Mononuclear cell (primary cell): ENCODE data around the gene GPX7. TPM values are rescaled to one million over a fixed set of nuclear protein-coding genes. Genes with fewer than 3 reads are reported as not detected.

Experiments used
- H3K27me3 ChIP-seq: 2 replicates; pipeline ENCODE4 v1.6.0; 2011; ENCODE audit warnings: low read length, control low read depth; ENCODE audit not compliant: insufficient read depth
- H3K4me1 ChIP-seq: 2 replicates; pipeline ENCODE4 v1.5.1; 2011; ENCODE audit warnings: mild to moderate bottlenecking, low read length, control low read depth; ENCODE audit not compliant: insufficient read depth
- H3K4me3 ChIP-seq: 2 replicates; pipeline ENCODE4 v1.5.1; 2011; ENCODE audit warnings: mild to moderate bottlenecking, low read length, moderate library complexity
- H3K9me3 ChIP-seq: 2 replicates; pipeline ENCODE4 v1.5.1; 2011; ENCODE audit warnings: low read depth, mild to moderate bottlenecking, control low read depth, low read length
- total RNA-seq: library from RNA; depleted of rRNA; stranded (reverse); fragments of >200 nt; gene quantifications from one replicate; pipeline ENCODE4 v1.2.3, GENCODE V29; 2012

Gene GPX7
- total RNA-seq, 1 donor: 13.0 TPM

GRCh38 chr1:52631759-52632331, 29.7 kb downstream of the GPX7 start:
- no peaks in the 10 kb centered on the region for H3K27me3 ChIP-seq
- H3K9me3 ChIP-seq: no peaks in the 10 kb centered on the region
- H3K4me1 ChIP-seq: peaks cover 71% of the 10 kb centered on the region
- H3K4me3 ChIP-seq: peak overlapping the region; percentile 21

DNA sequence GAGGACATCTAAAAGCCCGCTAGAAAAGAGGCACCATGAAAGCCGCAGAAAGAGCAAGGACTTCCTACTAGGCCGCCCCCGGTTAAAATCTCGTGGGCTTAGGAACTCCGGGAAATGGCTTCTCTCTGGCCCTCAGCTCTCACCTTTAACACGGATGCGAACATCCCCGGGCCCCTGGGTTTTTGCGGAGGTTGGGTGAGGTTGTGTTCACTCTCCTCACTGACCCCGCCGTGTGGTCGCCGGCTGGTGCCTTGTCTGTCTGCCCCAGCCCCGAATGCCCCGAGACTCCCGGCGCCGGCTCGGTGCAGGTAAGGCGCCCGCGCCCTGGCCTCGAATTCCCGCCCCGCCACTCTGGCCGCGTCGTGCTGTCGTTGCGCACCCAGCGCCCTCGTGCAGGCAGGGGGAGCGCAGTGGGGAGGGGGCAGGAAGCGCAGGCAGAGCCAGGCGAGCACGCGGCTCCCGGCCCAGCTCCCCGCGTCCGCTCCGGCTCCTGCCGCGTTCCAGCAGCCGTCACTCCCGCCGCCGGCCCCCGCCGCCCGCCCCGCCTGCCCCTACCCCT, 30.6 kb downstream of the GPX7 start, which contains the start of gene SHISAL2A:
Gene SHISAL2A (plus strand): TSS at position 437 of the 559 bp plus-strand sequence. CDS start 326 bp downstream, outside the sequence.
- Histone ChIP-seq H3K27me3 (no peaks in the 10 kb centered on the region), H3K4me1 (peaks cover 73% of the 10 kb centered on the region), H3K4me3 (peak within 1 kb of the TSS; percentile 43), H3K9me3 (no peaks in the 10 kb centered on the region)

GRCh38 chr1:52633291-52633754, 31.2 kb downstream of the GPX7 start:
- Histone ChIP-seq H3K4me3 (peak overlapping the region; percentile 43), H3K4me1 (peaks cover 74% of the 10 kb centered on the region), H3K27me3 (no peaks in the 10 kb centered on the region), H3K9me3 (no peaks in the 10 kb centered on the region)

DNA sequence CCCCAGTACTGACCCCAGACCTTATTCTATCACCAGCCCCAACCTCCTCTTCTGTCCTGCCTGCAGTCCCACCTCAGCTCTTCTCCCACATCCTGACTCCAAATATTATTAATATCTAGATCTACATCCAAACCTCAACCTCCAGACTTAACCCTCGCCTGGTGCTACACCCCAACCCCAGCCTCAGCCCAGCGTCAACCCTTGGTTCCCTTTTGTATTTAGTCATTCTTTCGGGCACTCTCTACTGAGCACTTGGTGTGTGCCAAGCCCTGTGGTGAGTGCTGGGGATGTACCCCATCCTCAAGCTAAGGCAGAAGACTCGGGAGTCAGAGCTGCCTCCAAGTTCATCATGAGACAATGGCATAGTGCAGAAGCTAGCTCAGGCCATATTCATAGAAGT, 31.9 kb downstream of the GPX7 start:
- Histone ChIP-seq H3K4me3 (peak overlapping the region; percentile 43), H3K9me3 (no peaks in the 10 kb centered on the region), H3K27me3 (no peaks in the 10 kb centered on the region), H3K4me1 (peaks cover 79% of the 10 kb centered on the region)

GRCh38 chr1:52635321-52636089, 33.3 kb downstream of the GPX7 start:
- Histone ChIP-seq H3K9me3 (no peaks in the 10 kb centered on the region), H3K4me1 (peaks cover 85% of the 10 kb centered on the region), H3K4me3 (no peak overlapping the region), H3K27me3 (no peaks in the 10 kb centered on the region)

DNA sequence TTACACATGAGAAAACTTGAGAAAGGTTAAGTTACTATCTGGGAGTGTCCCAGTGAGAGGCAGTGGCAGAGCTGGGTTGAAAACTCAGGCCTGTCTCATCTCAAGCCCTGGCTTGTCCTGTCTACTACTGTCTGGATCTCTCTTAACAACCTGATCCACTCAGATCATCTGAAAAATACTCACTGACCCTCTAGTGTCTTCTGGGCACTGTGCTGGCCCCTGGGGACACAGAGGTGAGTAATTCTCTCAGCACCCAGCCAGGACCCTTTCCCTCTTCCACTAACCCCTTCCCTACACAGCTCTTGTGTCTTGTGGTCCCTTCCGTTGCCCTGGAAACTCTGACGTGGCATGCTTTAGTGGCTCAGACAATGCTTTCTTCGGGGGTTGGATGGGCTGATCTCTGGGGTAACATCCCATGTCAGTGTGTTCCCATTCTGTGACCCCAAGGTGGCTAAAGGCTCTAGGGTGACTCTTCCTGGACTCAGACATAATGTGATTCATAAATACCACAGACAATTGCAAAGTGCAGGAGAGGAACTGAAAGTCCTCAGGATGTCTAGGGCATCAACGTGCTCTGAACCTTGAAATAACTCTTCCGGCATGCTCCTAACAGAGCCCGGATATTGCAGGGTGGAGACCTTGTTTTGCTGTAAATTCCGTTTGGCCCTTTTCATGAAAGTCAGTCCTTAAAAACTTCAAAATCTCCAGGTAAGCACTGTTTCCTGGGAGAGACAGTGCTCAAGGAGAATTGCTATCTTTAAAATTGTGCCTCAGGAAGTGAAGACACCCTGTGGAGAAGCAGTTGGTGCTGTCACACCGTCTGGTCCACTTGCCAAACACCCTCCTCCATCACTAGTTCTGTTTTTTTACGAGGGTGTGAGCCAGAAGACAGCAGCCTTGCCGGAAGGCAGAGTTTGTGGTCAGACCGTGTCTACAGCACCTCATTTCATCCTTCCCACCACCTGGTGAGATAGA, 34.8 kb downstream of the GPX7 start:
- no peaks in the 10 kb centered on the region for H3K9me3 ChIP-seq
- no peaks in the 10 kb centered on the region for H3K27me3 ChIP-seq
- no peak overlapping the region for H3K4me3 ChIP-seq
- H3K4me1 ChIP-seq: peaks cover 91% of the 10 kb centered on the region

GRCh38 chr1:52637946-52638345, 35.8 kb downstream of the GPX7 start:
- H3K4me1 ChIP-seq: peaks cover 83% of the 10 kb centered on the region
- no peak overlapping the region for H3K4me3 ChIP-seq
- no peaks in the 10 kb centered on the region for H3K9me3 ChIP-seq
- H3K27me3 ChIP-seq: no peaks in the 10 kb centered on the region

DNA sequence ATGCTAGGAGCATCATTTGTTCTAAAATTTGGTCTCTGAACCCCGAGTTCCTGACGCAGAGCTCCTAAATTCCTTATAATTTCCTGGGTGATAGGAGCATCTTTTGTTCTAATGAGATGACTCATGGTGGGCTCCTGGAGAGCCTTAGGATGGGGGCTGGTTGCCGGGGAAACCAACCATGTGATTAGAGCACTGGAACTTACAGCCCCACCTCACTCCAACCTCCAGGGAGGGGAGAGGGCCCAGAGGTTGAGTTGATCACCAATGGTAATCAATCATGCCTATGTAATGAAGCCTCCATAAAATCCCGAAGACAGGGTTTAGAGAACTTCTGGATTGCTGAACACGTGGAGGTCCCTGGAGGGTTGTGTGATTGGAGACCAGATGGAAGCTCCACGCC, 38.5 kb downstream of the GPX7 start:
- Histone ChIP-seq H3K4me1 (peaks cover 58% of the 10 kb centered on the region), H3K4me3 (no peak overlapping the region), H3K27me3 (no peaks in the 10 kb centered on the region)

DNA sequence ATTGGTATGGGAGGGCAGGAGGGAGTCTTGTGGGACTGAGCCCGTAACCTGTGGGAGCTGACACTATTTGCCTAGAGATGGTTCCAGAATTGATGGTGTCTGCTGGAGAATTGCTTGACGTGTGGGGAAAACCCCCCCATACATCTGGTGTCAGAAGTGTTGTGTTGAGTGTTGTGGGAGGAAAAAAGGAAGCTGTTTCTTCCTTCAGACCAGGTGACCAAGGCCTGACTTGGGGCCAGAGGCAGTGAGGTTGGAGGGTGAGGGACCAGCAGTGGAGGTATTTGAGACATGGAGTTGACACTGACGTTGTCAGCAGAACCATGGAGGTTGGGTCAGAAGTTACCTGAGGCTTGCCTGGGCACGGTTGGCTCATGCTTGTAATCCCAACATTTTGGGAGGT, 39.1 kb downstream of the GPX7 start:
- H3K9me3 ChIP-seq: no peaks in the 10 kb centered on the region
- H3K4me3 ChIP-seq: no peak overlapping the region
- no peaks in the 10 kb centered on the region for H3K27me3 ChIP-seq
- peaks cover 55% of the 10 kb centered on the region for H3K4me1 ChIP-seq

More for the DNA sequence above, 38.5 kb downstream of the GPX7 start:
- no peaks in the 10 kb centered on the region for H3K9me3 ChIP-seq

DNA sequence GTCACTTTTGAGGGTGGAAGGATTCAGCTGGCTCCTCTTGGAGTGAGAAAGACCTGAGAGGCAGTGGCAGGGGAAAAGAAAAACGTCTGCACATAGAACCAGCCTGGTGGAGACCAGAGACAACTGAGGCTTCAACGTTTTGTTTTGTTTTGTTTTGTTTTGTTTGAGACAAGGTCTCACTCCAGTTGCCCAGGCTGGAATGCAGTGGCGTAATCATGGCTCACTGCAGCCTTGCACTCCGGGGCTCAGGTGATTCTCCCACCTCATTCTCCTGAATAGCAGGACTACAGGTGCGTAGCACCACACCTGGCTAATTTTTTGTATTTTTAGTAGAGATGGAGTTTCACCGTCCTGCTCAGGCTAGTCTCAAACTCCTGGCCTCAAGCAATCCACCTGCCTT, 43.1 kb downstream of the GPX7 start:
- H3K27me3 ChIP-seq: no peaks in the 10 kb centered on the region
- no peaks in the 10 kb centered on the region for H3K9me3 ChIP-seq
- no peak overlapping the region for H3K4me3 ChIP-seq
- H3K4me1 ChIP-seq: peaks cover 19% of the 10 kb centered on the region

DNA sequence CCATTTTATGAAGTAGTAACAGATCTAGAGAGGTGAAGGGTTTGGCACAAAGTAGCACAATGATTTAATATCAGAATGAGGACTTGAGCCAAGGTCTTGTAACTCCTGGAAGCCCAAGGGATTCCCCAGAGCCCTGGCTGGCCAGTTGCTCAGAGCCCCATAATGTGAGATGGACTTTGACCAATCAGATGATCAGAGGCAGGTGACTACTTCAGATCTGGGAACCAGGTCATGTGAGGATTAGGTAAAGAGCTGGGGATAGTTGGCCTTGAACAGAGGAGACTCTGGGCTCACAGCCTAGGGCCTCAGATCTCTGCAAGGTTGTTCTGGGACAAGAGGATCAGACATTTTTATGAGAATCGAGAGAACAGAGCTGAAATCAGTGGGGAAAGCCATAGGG, 49.7 kb downstream of the GPX7 start:
- peaks cover 5% of the 10 kb centered on the region for H3K4me1 ChIP-seq
- no peaks in the 10 kb centered on the region for H3K9me3 ChIP-seq
- no peaks in the 10 kb centered on the region for H3K27me3 ChIP-seq
- no peak overlapping the region for H3K4me3 ChIP-seq

GRCh38 chr1:52653207-52653849, 51.2 kb downstream of the GPX7 start:
- Histone ChIP-seq H3K9me3 (no peaks in the 10 kb centered on the region), H3K4me3 (no peak overlapping the region), H3K27me3 (no peaks in the 10 kb centered on the region), H3K4me1 (peaks cover 5% of the 10 kb centered on the region)

DNA sequence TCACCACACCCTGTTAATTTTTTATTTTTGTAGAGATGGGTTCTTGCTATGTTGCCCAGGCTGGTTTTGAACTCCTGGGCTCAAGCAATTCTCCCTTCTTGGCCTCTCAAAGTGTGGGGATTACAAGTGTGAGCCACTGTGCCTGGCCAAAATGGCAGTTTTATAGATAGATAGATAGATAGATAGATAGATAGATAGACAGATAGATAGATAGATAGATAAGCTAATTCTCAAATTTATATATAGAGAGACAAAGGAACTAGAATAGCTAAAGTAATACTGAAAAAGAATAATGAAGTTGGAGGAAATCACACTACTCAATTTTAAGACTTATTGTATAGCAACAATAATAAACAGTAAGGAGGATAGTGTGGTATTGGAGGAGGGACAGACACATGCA, 51.9 kb downstream of the GPX7 start:
- peaks cover 5% of the 10 kb centered on the region for H3K4me1 ChIP-seq
- H3K4me3 ChIP-seq: no peak overlapping the region
- H3K27me3 ChIP-seq: no peaks in the 10 kb centered on the region
- no peaks in the 10 kb centered on the region for H3K9me3 ChIP-seq

GRCh38 chr1:52657702-52658101, 55.5 kb downstream of the GPX7 start:
- no peak overlapping the region for H3K4me3 ChIP-seq
- peaks cover 5% of the 10 kb centered on the region for H3K4me1 ChIP-seq
- H3K9me3 ChIP-seq: no peaks in the 10 kb centered on the region
- no peaks in the 10 kb centered on the region for H3K27me3 ChIP-seq
